Left renal cortex interstitium (tissue), 4 donors: ENCODE measurements around the gene OOSP3. TPM values are rescaled to one million over a fixed set of nuclear protein-coding genes. Genes with fewer than 3 reads are reported as not detected.
"Not testable (repeated sequence)": the region's sequence is repeated elsewhere in the genome, so short reads cannot be mapped to it uniquely, and the experiment has no call there.

ENCODE experiments used
- DNase-seq, 4 donors: peaks; one replicate each; pipeline ENCODE4 v3.0.0-alpha.2; 2013; ENCODE audit warnings: low read depth in 4 of 4, low spot score in 2 of 4, missing footprints in 1 of 4
- polyA plus RNA-seq, 4 donors: library from polyadenylated mRNA; unstranded; fragments of 120-200 nt; gene quantifications; one replicate each; pipeline ENCODE4 v1.2.1, GENCODE V29; 2013; ENCODE audit not compliant: insufficient read length in 4 of 4

OOSP3 gene, protein sequence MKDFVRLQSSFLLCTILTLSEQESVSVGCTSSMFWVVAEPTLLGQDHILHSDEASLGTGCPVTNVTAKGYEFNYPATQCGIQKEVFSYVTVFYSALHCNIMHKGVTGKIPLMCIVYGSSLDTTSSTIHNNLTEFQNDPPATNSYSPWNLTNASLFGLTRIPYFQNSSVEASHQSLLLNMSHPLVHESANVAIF
- polyA plus RNA-seq, result under 1 TPM in 2 of 4 donors, not detected in 2; 0.18 to 0.21 TPM

DNA sequence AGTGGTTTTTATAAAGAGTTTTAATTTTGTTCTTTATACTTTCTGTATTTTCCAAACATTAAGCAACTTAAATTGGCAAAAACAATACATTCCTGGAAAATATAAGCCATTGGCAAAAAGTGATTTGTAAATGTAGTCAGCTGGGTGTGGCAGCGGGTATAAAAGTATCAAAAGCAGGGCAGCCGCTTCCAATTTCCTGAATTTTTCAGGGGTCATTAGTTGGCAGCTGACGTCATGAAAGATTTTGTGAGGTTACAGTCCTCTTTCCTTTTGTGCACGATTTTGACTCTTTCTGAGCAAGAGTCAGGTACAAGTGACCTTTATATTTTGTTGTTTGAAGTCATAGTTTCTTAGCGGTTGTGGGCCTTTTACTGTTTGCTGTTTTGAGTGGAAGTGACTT is at the start of gene OOSP3:
Gene OOSP3, plus strand, starts transcription at position 208 of the 400 bp plus-strand sequence. Its CDS starts 27 bp downstream, at position 235.
- DNase-seq, result no peak

DNA sequence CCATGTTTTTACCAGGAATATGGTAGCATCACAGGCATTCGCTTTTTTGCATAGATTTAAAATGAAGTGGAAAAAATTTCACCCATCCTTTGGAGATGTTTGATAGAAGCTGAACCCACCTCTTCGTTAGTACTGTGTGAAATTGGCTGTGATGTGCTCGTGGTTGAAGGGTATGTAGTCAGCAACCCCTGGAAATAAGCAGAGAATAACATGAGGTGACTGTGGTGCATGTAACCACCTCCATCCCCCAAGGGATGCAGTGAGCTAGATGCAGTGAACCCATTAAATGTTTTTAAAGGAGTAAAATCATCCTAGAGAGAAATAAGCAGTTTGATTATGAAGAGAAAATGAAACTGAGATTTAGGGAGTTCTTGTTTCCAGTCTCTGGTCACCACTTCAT is 49.2 kb upstream of the OOSP3 start:
- DNase-seq, result no peak

DNA sequence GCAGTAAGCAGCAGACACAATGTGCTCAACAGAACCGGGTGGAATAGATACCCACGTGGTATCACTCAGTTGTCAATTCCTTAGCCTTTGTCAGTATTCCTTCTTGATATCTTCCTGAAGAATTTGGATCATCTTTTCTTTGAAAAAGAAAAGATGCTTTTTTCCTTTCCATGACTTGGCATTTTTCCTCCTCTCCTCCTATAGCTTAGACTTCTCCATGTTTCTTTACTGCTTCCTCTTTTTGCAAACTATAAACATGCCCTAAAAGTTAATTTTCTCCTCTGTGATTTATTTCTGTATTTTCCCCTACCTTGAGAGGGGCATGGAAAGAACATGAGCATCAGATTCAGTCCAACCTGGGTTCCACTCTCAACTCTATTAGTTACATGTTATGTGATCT is 45.0 kb upstream of the OOSP3 start:
- no peak for DNase-seq

DNA sequence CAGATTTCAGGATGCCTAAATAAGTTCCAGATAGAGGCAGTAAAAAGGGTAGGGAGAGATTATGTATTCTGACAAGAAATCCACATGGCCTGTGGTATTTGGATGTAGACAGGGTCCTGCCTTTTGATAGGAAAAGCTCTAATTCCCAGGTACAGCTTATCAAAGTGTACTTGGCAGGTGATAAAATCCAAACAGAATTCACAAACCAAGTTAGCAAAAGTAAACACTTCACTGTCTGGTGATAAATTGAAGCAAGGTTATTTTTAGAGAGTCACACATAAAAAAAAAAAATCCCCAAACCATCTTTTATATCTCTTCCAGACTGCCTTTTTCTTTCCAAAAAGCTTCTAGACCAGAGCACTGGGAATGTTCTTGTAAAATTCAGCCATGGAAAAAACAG is 39.0 kb upstream of the OOSP3 start:
- no peak for DNase-seq

DNA sequence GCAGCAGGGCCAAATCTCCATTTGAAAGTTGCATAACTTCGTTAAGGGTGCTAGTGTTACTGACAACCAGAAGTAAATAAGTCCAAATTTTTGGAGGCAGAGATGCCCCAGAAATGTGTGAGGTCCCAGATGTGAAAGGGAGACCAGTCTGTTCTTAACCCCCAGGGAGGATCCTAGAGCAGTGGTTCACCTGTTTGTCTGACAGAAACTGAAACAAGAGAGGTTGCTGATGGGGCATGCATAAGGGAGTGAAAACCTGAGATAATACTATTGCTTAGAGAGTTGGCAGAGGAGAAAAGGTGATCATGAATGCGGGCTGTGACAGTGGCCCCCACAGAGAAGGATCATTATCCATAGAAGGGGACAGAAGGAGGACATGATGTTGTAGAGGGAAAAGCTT is 37.1 kb upstream of the OOSP3 start:
- no peak for DNase-seq

DNA sequence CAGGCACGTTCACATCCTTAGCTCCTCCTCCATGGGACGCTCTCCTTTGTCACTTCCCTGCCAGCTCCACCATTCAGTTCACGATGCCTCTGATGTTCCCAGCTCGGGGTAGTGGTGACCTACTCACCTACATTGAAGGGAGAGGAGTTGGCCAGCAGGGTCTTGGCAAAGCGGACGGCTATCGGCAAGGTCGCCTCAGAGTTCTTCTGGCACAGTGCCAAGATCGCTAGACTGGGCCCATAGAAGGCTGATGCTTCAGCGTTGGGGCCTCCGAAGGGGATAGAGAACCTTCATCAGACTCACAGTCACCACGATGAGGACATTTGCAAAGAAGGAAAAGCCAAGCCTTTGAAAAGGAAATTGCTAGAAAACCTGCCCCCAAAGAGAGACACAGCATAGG is 36.3 kb upstream of the OOSP3 start:
- DNase-seq, result no peak

DNA sequence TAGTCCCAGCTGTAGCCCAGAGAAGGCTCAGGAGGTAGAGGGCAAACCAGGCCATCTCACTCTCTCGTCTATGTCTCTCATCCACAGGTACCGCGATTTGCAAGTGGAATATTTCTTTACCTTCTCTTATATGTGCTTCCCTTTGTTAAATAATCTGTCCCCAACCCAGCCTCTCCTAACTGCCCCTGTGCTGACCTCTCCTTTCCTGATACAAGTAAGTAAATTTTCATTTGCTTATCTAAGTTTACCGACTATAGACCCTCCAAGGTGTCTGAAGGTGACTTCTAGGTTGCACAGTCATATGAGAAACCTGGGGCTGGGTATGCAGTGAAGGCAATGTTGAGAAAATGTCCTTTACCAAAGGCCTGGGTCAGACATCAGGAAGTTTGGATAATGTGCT is 33.2 kb upstream of the OOSP3 start, which contains the start of gene CBLIF:
Gene CBLIF, minus strand, starts transcription at position 101 of the 400 bp plus-strand sequence. Its CDS starts 46 bp downstream, at position 55.
- DNase-seq, result no peak

DNA sequence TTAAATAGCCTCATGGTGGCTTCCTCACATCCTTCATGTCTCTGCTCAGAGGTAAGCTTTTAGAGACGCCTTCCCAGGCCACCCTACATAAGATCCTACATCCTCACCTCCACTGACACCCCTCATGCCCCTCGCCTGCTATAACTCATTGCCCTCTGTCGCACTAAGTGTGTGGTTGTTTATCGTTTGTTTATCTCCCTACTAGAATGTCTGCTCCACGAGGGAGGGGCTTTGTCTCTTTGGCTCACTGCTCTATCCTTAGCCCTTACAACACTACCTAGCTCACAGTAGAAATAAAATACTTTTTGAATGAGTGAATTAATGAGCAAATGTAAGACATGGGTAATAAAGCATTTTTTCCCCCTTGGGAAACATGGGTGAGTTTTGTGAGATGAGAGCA is 32.0 kb upstream of the OOSP3 start:
- DNase-seq, result no peak

DNA sequence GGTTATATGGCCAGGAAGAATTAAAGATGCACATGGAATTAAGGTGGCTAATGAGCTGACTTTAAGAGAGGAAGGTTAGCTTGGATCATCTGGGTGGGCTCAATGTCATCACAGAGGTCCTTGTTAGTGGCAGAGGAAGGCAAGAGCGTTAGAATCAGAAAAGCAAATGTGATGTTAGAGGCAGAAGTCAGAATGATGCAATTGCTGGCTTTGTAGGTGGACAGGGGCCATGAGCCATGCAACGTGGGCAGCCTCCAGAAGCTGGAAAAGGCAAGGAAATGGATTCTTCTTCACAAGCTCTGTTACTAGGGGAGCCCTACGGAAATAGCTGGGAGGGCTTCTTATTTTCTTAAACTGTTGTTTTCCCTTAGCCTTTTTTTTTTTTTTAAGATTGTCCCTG is 31.0 kb upstream of the OOSP3 start:
- DNase-seq, result no peak

DNA sequence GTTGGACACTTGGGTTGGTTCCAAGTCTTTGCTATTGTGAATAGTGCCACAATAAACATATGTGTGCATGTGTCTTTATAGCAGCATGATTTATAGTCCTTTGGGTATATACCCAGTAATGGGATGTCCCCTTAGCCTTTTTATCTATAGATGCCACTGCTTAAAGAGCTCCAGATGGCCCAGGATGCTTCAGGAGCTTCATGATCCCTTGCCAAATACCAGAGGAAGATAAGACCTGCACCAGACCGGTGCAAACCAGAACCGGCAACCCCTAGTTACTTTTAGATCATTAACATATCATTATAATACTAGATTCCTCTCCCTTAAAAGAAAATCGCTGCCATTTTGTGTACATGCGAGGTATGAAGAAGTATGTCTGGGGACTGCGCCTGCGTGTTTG is 30.1 kb upstream of the OOSP3 start:
- not testable (repeated sequence) for DNase-seq

DNA sequence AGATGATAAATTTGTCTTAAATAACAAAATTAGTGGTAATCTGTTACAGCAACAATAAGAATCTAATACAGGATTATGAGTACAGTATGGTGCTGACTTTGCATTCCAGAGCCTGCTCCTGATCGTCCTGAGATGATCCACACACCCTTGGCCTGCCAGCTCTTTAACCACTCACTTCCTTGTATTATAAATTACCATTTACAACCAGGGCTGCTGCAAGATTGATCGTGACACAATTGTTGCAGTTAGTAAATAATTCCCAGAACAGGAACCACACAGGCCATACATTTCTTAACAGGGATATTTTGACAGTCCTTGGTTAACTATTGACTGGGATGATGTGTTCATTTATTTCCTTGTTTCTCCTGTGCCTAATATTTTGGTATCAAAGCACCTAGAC is 29.5 kb upstream of the OOSP3 start:
- no peak for DNase-seq

DNA sequence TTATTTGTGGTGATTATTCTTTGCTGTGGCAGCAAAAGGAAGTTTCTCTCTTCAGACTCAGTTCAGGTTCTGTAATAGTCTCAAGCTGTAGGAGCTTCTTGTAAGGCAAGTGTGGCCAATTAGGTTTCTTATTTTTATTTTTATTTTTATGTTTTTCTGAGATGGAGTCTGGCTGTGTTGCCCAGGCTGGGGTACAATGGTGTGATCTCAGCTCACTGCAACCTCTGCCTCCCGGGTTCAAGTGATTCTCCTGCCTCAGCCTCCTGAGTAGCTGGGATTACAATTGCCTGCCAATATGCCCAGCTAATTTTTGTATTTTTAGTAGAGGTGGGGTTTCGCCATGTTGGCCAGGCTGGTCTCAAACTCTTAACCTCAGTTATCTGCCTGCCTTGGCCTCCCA is 29.0 kb upstream of the OOSP3 start:
- not testable (repeated sequence) for DNase-seq

DNA sequence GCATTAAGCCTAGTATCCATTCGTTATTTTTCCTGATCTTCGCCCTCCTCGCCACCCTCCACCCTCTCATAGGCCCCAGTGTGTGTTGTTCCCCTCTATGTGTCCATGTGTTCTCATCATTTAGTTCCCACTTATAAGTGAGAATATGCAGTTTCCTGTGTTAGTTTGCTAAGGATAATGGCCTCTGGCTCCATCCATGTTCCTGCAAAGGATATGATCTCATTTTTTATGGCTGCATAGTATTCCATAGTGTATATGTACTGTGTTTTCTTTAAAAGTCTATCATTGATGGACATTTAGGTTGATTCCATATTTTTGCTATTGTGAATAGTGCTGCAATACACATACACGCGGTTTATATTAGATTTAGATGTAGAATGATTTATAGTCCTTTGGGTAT is 27.2 kb upstream of the OOSP3 start:
- DNase-seq, result not testable (repeated sequence)

DNA sequence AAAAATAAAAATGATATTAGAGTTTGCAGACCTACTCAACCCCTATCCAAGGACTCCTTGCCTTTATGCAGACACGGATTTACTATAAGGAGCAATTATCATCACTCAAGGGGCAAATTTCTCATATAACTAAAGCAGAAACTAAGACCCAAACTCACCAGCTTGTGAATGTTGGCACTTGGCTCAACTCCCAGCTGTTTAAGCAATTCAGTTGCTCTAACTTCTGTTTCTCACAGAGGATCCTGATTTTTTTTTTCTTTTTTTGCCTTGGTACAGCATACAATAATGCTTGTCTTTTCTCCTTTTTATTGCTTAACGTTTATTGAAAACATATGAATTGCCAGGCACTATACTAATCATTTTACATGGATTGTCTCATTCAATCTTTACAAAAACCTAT is 23.7 kb upstream of the OOSP3 start:
- no peak for DNase-seq

DNA sequence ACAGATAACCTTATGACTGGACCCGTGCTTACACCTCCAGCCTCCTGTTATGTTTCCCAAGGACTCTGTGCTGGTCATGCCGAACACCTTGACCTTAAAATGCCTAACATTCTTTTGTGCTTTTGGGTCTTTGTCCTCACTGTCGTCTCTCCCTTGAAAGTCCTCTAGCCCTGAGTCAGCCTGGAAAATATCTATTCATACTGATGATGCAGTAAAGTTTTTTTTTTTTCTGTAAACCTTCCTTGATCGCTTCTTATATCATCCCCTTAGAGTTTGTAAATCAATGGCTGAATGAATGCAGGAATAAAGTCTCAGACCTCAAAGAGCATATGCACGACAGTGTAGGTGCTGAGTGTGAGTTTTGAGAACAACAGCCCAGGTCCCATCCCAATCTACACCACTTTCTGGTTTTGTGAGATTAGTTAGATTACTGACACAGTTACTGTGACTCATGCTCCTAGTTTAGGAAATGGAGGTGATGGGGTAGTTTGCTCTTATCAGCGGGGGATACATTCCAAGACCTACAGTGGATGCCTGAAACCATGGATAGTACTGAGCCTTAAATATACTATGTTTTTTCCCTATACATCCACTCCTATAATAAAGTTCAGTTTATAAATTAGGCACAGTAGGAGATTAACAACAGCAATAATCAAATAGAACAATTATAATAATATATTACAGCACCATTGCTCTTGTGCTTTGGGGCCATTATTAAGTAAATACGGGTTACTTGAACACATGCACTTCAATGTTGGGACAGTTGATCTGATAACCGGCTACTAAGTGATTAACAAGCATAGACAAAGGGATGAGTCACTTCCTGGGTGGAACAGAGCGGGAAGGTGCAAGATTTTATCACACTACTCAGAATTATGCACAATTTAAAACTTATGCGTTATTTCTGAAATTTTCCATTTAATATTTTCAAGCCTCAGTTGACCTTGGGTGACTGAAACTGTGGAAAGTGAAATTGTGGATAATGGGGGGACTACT is 20.8 kb upstream of the OOSP3 start:
- no peak for DNase-seq

DNA sequence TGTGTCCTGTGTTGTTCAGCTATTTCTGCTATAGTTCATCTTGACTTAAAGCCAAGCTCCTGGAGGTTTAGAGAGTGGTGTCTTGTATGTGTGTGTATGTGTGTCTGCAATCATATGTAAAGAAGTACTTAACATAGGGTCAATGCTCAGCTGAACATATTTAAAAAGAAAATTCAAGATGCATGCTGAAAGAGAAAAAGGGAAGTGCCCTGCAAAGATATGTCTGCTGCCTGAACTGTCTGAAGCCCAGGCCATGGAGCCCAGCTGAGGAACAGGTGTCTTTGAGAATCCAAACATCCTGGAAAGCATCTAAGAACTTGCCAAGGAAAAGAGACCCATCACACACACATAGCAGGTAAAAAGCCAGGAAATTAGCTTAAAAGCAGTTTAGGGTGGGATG is 18.9 kb upstream of the OOSP3 start:
- no peak for DNase-seq

DNA sequence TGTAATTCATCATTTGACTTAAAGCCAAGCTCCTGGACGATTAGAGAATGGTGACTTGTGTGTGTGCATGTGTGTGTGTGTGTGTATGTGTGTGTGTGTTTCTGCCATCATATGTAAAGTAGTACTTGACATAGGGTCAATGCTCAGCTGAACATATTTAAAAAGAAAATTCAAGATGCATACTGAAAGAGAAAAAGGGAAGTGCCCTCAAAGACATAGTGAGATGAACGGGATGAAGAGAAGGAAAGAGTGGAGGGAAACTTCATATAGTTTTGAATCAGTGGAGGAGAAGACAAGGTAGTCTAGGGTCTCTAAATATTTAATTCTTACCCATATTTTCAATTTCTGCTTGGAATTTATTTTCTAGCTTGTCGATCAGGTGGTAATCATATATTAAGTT is 16.3 kb upstream of the OOSP3 start:
- no peak for DNase-seq

DNA sequence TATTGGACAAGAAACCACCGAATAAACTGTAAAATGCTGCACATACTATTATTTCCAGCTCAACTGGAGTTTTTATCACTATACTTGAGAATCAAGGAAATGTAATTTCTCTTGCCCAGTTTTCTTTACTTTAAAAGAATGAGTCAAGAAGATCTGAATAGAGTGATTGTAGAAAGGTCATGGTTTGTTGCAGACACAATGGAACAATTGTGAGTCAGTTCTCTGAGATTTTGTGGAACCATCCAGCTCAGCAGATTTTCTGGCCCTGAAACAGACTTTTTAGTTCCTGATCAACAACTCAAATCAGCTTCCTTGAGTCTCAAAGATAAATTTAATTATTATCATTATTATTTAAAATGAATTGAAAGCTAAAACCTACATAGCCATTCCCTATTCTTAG is 13.6 kb upstream of the OOSP3 start:
- DNase-seq, result no peak

DNA sequence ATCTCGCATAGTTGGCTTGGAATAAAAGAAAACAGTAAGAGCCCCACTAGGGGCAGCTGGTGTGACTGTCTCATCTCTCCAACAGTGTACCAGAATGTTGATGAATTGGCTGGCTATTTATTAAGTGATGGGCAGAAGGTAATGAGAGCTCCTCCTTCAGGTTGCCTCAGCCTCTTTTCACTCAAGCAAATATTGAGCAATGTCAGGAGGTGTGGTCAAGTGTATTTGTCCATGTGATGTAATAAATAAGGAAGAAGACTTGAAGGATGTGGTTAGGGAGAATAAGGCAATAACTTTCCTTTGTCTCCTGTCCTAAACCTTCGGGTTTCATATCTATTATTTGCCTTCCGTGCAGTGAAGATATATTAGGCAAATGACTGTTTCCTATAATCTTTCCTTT is 12.2 kb upstream of the OOSP3 start, which contains the start of gene TCN1:
Gene TCN1, minus strand, starts transcription at position 91 of the 400 bp plus-strand sequence. Its CDS starts 17 bp downstream, at position 74.
- DNase-seq, result no peak

DNA sequence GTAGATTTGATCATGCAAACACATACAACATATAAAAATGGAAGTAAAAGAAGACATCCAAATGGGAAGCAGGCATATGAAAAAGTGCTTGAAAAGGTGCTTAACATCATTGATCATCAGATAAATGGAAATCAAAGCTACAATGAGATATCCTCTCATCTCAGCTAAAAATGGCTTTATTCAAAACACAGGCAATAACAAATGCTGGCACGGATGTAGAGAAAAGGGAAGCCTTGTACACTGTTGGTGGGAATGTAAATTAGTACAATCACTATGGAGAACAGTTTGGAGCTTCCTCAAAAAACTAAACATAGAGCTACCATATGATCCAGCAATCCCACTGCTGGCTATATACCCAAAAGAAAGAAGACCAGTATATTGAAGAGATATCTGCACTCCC is 11.7 kb upstream of the OOSP3 start:
- no peak for DNase-seq

DNA sequence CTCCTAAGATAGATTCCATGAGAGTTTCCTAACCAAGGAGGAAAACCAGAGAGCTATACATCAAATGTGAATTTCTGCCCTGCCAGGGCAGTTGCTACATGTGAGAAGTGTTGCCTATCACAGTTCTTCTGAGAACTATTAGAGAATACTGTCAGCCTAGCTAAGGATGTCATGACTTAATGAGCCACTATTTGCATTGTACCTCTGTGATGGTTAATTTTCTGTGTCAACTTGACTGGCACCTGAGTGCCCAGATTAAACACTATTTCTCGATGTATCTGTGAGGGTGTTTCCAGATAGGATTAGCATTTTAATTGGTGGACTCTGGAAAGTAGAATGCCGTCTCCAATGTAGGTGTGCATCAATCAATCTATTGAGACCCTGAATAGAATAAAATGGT is 10.6 kb upstream of the OOSP3 start:
- DNase-seq, result no peak

DNA sequence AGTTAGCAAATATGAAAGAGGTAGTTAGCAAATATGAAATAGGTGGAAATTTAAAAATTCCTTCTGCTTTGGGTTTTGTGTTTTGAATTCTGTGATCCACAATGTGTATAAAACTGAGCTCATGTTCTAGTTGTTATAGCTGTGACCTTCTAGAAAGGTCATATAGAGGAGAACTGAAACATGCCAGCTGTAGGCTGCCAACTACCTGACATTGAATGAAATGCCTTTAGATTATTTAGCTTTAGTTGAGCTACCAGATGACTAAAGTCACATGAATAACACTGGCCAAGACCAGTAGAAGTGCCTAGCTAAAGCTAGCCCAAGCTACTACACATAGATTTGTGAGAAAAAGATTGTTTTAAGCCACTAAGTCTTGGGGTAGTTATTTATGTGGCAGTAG is 6.5 kb upstream of the OOSP3 start:
- DNase-seq, result no peak
